A549 (cell line): ENCODE measurements around the gene AGXT2. TPM values are rescaled to one million over a fixed set of nuclear protein-coding genes. Genes with fewer than 3 reads are reported as not detected.
"Not testable (repeated sequence)": the region's sequence is repeated elsewhere in the genome, so short reads cannot be mapped to it uniquely, and the experiment has no call there.

Source experiments
- ATAC-seq, 2 experiments: fragments of 200-7000 bp in 1 of 2; fragments of >200 bp in 1 of 2; cut with Nextera tagmentation in 1 of 2; cut with Tn5 transposase in 1 of 2; 3 replicates each; pipeline versions ENCODE4 v1.8.0 to v1.9.1; 2018 to 2020; ENCODE audit warnings: mild to moderate bottlenecking in 1 of 2, moderate library complexity in 1 of 2
- CTCF ChIA-PET: fragments of 300-600 bp; sonication (Branson Sonifier 250); formaldehyde crosslinking; extraction: SDS; loops from one replicate; lab custom pipeline; 2021; ENCODE audit warnings: antibody characterized with exemption, inconsistent platforms; lab: Yijun Ruan, JAX
- POLR2A ChIA-PET: fragments of 350-600 bp; formaldehyde crosslinking; extraction: SDS; loops from one replicate; lab custom pipeline; 2021; ENCODE audit warnings: antibody characterized with exemption, inconsistent platforms; lab: Yijun Ruan, JAX
- DNase-seq, 2 experiments: peaks; one replicate each; pipeline versions ENCODE4 v3.0.0 to v3.0.0-alpha.2; 2011 to 2016; ENCODE audit warnings: low read depth in 1 of 2, low spot score in 1 of 2
- FAIRE-seq: peaks from 2 replicates; lab custom pipeline; 2011; peaks lifted over from hg19 to GRCh38; lab: Jason Lieb, UNC
- H3K27ac ChIP-seq, 2 experiments: fragments of >200 bp; sonication (Bioruptor Twin); formaldehyde crosslinking; 3 replicates each; pipeline ENCODE4 v1.5.1; 2016 to 2017
- H3K4me1 ChIP-seq: fragments of >200 bp; sonication (Bioruptor Twin); formaldehyde crosslinking; 3 replicates; pipeline ENCODE4 v1.6.1; 2016
- H3K4me2 ChIP-seq: fragments of >200 bp; sonication (Bioruptor Twin); formaldehyde crosslinking; 3 replicates; pipeline ENCODE4 v1.6.1; 2016
- H3K4me3 ChIP-seq: fragments of >200 bp; sonication (Bioruptor Twin); formaldehyde crosslinking; 3 replicates; pipeline ENCODE4 v1.5.1; 2016
- H3K9me3 ChIP-seq: fragments of >200 bp; sonication (Bioruptor Twin); formaldehyde crosslinking; 3 replicates; pipeline ENCODE4 v1.6.1; 2016
- BHLHE40 ChIP-seq: IDR thresholded peaks from 2 replicates; pipeline ENCODE4 v1.6.1; 2012; ENCODE audit warnings: low read depth, low read length, inconsistent platforms
- CHD2 ChIP-seq: fragments of 150-350 bp; IDR thresholded peaks from 2 replicates; pipeline ENCODE4 v1.6.1; 2014; ENCODE audit warnings: low read length; ENCODE audit not compliant: partially characterized antibody
- EHF ChIP-seq: fragments of 250-450 bp; sonication (Bioruptor Pico); IDR thresholded peaks from 2 replicates; pipeline ENCODE4 v1.5.0; 2020; ENCODE audit warnings: mild to moderate bottlenecking
- EHMT2 ChIP-seq: fragments of 200-600 bp; sonication (generic); IDR thresholded peaks from 2 replicates; pipeline ENCODE4 v1.6.1; 2016; ENCODE audit warnings: antibody characterized with exemption, low read depth, mild to moderate bottlenecking, moderate library complexity
- ESRRA ChIP-seq: fragments of 150-350 bp; IDR thresholded peaks from 2 replicates; pipeline ENCODE4 v1.6.1; 2014; ENCODE audit warnings: mild to moderate bottlenecking, low read length, borderline replicate concordance
- FOSL2 ChIP-seq, 2 experiments: fragments of 450-650 bp in 1 of 2; fragments of >200 bp in 1 of 2; sonication (Bioruptor Twin) in 1 of 2; formaldehyde crosslinking; IDR thresholded peaks; 2 replicates each; pipeline versions ENCODE4 v1.5.0 to v1.6.1; 2016 to 2020; ENCODE audit warnings: mild to moderate bottlenecking in 1 of 2, moderate library complexity in 1 of 2
- HDAC2 ChIP-seq: fragments of 200-600 bp; sonication (generic); IDR thresholded peaks from 2 replicates; pipeline ENCODE4 v1.6.1; 2016
- KDM5A ChIP-seq: fragments of 200-600 bp; sonication (generic); IDR thresholded peaks from 2 replicates; pipeline ENCODE4 v1.6.1; 2016; ENCODE audit warnings: antibody characterized with exemption, mild to moderate bottlenecking
- PHF8 ChIP-seq: fragments of 200-600 bp; sonication (generic); IDR thresholded peaks from 2 replicates; pipeline ENCODE4 v1.6.1; 2016; ENCODE audit warnings: low read depth, mild to moderate bottlenecking, antibody characterized with exemption, moderate library complexity, borderline replicate concordance
- POLR2A ChIP-seq: IDR thresholded peaks from 2 replicates; pipeline ENCODE4 v1.6.1; 2012; ENCODE audit warnings: mild to moderate bottlenecking, low read length
- POLR2AphosphoS2 ChIP-seq: conservative IDR thresholded peaks from 2 replicates; pipeline ENCODE4 v1.6.1; 2012; ENCODE audit warnings: low read length, improper control_type of control experiment, inconsistent platforms
- RAD21 ChIP-seq, 2 experiments: fragments of >200 bp in 1 of 2; sonication (Bioruptor Twin) in 1 of 2; formaldehyde crosslinking in 1 of 2; IDR thresholded peaks in 1 of 2; conservative IDR thresholded peaks in 1 of 2; 2 replicates in 1 of 2; 3 replicates in 1 of 2; pipeline ENCODE4 v1.6.1; 2012 to 2018; ENCODE audit warnings: inconsistent platforms in 1 of 2
- RNF2 ChIP-seq: fragments of 200-600 bp; sonication (generic); IDR thresholded peaks from 2 replicates; pipeline ENCODE4 v1.6.1; 2016; ENCODE audit warnings: low read depth, mild to moderate bottlenecking, antibody characterized with exemption, moderate library complexity, borderline replicate concordance
- TP53 ChIP-seq: fragments of 250-450 bp; sonication (Bioruptor Pico); IDR thresholded peaks from 2 replicates; pipeline ENCODE4 v1.5.0; 2021; ENCODE audit warnings: mild to moderate bottlenecking, moderate library complexity
- ZSCAN20 ChIP-seq: fragments of 250-450 bp; sonication (Bioruptor Pico); IDR thresholded peaks from 2 replicates; pipeline ENCODE4 v1.8.0; 2022; ENCODE audit warnings: mild to moderate bottlenecking, moderate library complexity
- WGBS: methylation state at CpG from one replicate; pipeline ENCODE4 v1.1.6; 2017; ENCODE audit errors: missing lambda C conversion rate; 5-methylcytosine and 5-hydroxymethylcytosine counted together
- polyA plus RNA-seq, 4 experiments: library from polyadenylated mRNA; depleted of rRNA in 3 of 4; stranded (reverse); fragments of >200 nt; fragmentation: RNase III in 1 of 4; extraction: RNeasy Plus Mini Kit Qiagen cat#74134 plus additional on column Dnase treatment in 1 of 4; gene quantifications; 2 replicates in 3 of 4; 3 replicates in 1 of 4; pipeline ENCODE4 v1.2.3, GENCODE V29; 2011 to 2017
- TF ChIP-seq, protein P1 (sequence below): fragments of 450-650 bp; IDR thresholded peaks from 2 replicates; pipeline ENCODE4 v1.6.1; 2014; ENCODE audit warnings: antibody characterized with exemption
- TF ChIP-seq, protein P2 (sequence below): fragments of 250-450 bp; sonication (Bioruptor Pico); IDR thresholded peaks from 2 replicates; pipeline ENCODE4 v1.5.0; 2021; ENCODE audit warnings: mild to moderate bottlenecking, moderate library complexity, borderline replicate concordance
- TF ChIP-seq, protein P3 (sequence below): IDR thresholded peaks from 2 replicates; pipeline ENCODE4 v1.6.1; 2012; ENCODE audit warnings: low read depth, borderline replicate concordance
- TF ChIP-seq, protein P4 (sequence below): fragments of 250-450 bp; sonication (Bioruptor Pico); IDR thresholded peaks from 2 replicates; pipeline ENCODE4 v1.5.0; 2020; ENCODE audit warnings: low read depth, mild to moderate bottlenecking, moderate library complexity
- TF ChIP-seq, protein P5 (sequence below): IDR thresholded peaks from 2 replicates; pipeline ENCODE4 v1.6.1; 2012
- TF ChIP-seq, protein P6 (sequence below): fragments of >200 bp; sonication (Bioruptor Twin); formaldehyde crosslinking; IDR thresholded peaks from 2 replicates; pipeline ENCODE4 v1.6.1; 2016
- TF ChIP-seq, protein P7 (sequence below): IDR thresholded peaks from 2 replicates; pipeline ENCODE4 v1.6.1; 2012

AGXT2 gene
- polyA plus RNA-seq, 2 of the 4 experiments (the other 2 are of a cell fraction) = not detected

DNA sequence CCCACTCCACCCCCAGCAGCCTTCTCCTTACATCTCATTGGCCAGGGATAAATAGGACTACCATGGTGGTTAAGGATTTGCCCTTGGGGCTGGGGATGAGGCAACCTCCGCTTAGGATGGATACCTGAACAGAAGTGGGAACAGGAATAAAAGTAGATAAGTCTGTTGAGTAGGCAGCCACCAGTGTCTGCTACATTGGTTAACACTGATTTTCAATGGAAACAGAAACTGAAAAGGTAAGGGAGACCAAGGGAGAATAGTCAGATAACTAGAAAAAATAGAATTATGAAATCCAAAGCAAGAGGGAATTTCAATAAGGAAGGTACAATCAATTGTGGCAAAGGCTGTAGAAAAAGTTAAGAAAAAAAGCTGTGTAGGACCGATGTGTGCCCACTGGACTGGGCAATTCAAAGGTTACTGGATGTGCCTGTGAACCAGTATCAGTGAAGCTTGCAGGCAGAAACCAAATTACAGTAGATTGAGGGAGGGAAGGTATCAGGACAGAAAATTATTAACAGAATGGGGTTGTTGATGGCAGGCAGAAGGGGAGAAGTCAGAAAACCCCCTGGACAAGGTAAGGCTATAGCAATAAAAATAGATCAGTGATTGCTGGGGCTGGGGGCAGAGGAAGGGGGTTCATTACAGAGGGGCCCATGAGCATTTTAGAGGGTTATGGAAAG lies 69.7 kb downstream of the AGXT2 start:
- CTCF ChIA-PET = interaction anchor here (2.1 to 4.5 kb wide), 2 partner anchors 20 to 24 kb away, joined by 8 to 25 read pairs; no protein-coding TSS in a partner anchor
- 27% methylated on average over 2 of the region's 2 CpGs for WGBS
- no peak for FAIRE-seq
- ATAC-seq = no peak
- H3K4me2 ChIP-seq = no peak overlapping the region
- POLR2A ChIA-PET = no interaction called here
- DNase-seq = no peak
- no peak for TF ChIP-seq EHF (CRISPR knock-in tag)
- no peak for TF ChIP-seq PHF8
- no peak for TF ChIP-seq HDAC2
- TF ChIP-seq ZSCAN20 (CRISPR knock-in tag) = no peak
- no peak for TF ChIP-seq CHD2
- TF ChIP-seq, protein P1, sequence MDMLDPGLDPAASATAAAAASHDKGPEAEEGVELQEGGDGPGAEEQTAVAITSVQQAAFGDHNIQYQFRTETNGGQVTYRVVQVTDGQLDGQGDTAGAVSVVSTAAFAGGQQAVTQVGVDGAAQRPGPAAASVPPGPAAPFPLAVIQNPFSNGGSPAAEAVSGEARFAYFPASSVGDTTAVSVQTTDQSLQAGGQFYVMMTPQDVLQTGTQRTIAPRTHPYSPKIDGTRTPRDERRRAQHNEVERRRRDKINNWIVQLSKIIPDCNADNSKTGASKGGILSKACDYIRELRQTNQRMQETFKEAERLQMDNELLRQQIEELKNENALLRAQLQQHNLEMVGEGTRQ = no peak
- TF ChIP-seq, protein P2, sequence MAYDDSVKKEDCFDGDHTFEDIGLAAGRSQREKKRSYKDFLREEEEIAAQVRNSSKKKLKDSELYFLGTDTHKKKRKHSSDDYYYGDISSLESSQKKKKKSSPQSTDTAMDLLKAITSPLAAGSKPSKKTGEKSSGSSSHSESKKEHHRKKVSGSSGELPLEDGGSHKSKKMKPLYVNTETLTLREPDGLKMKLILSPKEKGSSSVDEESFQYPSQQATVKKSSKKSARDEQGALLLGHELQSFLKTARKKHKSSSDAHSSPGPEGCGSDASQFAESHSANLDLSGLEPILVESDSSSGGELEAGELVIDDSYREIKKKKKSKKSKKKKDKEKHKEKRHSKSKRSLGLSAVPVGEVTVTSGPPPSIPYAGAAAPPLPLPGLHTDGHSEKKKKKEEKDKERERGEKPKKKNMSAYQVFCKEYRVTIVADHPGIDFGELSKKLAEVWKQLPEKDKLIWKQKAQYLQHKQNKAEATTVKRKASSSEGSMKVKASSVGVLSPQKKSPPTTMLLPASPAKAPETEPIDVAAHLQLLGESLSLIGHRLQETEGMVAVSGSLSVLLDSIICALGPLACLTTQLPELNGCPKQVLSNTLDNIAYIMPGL (CRISPR knock-in tag) = no peak
- no peak for TF ChIP-seq EHMT2
- TF ChIP-seq, protein P3, sequence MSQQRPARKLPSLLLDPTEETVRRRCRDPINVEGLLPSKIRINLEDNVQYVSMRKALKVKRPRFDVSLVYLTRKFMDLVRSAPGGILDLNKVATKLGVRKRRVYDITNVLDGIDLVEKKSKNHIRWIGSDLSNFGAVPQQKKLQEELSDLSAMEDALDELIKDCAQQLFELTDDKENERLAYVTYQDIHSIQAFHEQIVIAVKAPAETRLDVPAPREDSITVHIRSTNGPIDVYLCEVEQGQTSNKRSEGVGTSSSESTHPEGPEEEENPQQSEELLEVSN = no peak
- TF ChIP-seq, protein P4, sequence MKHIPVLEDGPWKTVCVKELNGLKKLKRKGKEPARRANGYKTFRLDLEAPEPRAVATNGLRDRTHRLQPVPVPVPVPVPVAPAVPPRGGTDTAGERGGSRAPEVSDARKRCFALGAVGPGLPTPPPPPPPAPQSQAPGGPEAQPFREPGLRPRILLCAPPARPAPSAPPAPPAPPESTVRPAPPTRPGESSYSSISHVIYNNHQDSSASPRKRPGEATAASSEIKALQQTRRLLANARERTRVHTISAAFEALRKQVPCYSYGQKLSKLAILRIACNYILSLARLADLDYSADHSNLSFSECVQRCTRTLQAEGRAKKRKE (CRISPR knock-in tag) = no peak
- no peak for TF ChIP-seq TP53 (CRISPR knock-in tag)
- TF ChIP-seq RAD21 (conservative IDR thresholded peaks at IDR 0.05 in 1 of 2, IDR thresholded peaks at IDR 0.05 in 1 of 2) = no peak
- TF ChIP-seq FOSL2 (IDR thresholded peaks at IDR 0.05) = no peak
- TF ChIP-seq FOSL2 (CRISPR knock-in tag; IDR thresholded peaks at IDR 0.05) = no peak
- TF ChIP-seq, protein P5, sequence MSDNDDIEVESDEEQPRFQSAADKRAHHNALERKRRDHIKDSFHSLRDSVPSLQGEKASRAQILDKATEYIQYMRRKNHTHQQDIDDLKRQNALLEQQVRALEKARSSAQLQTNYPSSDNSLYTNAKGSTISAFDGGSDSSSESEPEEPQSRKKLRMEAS = no peak
- TF ChIP-seq, protein P6, sequence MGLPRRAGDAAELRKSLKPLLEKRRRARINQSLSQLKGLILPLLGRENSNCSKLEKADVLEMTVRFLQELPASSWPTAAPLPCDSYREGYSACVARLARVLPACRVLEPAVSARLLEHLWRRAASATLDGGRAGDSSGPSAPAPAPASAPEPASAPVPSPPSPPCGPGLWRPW = no peak
- TF ChIP-seq BHLHE40 = no peak
- TF ChIP-seq, protein P7, sequence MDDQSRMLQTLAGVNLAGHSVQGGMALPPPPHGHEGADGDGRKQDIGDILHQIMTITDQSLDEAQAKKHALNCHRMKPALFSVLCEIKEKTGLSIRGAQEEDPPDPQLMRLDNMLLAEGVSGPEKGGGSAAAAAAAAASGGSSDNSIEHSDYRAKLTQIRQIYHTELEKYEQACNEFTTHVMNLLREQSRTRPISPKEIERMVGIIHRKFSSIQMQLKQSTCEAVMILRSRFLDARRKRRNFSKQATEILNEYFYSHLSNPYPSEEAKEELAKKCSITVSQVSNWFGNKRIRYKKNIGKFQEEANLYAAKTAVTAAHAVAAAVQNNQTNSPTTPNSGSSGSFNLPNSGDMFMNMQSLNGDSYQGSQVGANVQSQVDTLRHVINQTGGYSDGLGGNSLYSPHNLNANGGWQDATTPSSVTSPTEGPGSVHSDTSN = no peak
- no peak for TF ChIP-seq POLR2A
- H3K4me3 ChIP-seq = no peak overlapping the region
- H3K27ac ChIP-seq = no peak overlapping the region
- H3K9me3 ChIP-seq = no peaks in the 10 kb centered on the region
- no peaks in the 10 kb centered on the region for H3K4me1 ChIP-seq

DNA sequence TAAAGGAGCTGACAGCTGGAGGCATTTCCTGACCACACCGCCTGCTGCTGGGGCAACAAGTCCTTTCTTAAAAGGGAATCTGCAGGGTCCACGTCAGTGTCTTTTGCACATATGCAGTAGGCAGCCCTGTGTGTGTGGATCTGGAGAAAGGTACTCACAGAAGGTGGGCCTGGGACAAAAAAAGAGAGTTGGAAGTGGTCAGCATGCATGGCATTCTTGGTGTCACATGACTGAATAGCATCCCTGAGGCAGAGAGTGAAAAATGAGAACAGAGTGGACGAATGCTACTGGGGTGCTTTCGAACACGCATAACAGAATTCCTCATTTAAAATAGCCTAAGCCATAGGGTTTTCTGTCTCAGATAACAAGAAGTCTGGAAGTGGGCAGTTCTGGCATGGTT lies 71.4 kb downstream of the AGXT2 start:
- FAIRE-seq = no peak
- 74% methylated on average over 5 of the region's 5 CpGs for whole genome bisulfite sequencing

DNA sequence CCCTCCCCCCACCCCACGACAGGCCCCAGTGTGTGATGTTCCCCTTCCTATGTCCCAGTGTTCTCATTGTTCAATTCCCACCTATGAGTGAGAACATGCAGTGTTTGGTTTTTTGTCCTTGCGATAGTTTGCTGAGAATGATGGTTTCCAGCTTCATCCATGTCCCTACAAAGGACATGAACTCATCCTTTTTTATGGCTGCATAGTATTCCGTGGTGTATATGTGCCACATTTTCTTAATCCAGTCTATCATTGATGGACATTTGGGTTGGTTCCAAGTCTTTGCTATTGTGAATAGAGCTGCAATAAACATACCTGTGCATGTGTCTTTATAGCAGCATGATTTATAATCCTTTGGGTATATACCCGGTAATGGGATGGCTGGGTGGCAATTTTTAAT lies 76.1 kb downstream of the AGXT2 start:
- POLR2A ChIA-PET, FAIRE-seq, H3K4me1 ChIP-seq, H3K9me3 ChIP-seq, H3K27ac ChIP-seq, H3K4me2 ChIP-seq, DNase-seq, H3K4me3 ChIP-seq, ATAC-seq: not testable (repeated sequence)
- WGBS = 61% methylated on average over 2 of the region's 4 CpGs
- CTCF ChIA-PET = interaction anchor here (1.3 kb wide), 1 partner anchor 13 kb away, joined by 3 read pairs; no protein-coding TSS in a partner anchor

More for the DNA sequence above, 71.4 kb downstream of the AGXT2 start:
- Histone ChIP-seq H3K4me3 (no peak overlapping the region), H3K4me1 (no peaks in the 10 kb centered on the region), H3K27ac (no peak overlapping the region)
- POLR2A ChIA-PET = no interaction called here
- TF ChIP-seq PHF8 (no peak), RNF2 (no peak), KDM5A (no peak), POLR2AphosphoS2 (no peak), ESRRA (no peak)
- TF ChIP-seq, protein P4 (CRISPR knock-in tag) = no peak
- TF ChIP-seq, protein P3 = no peak
- TF ChIP-seq, all 56 proteins: peak for 0
- ATAC-seq (no peak), DNase-seq (no peak)
- CTCF ChIA-PET = interaction anchor here (1.2 to 2.1 kb wide), 2 partner anchors 16 to 18 kb away, joined by 3 to 8 read pairs; no protein-coding TSS in a partner anchor
- no peaks in the 10 kb centered on the region for H3K9me3 ChIP-seq
- no peak overlapping the region for H3K4me2 ChIP-seq
